HepG2 (cell line): ENCODE results near the gene GADD45GIP1. TPM values are rescaled to one million over a fixed set of nuclear protein-coding genes. Genes with fewer than 3 reads are reported as not detected.
A peak's percentile ranks its signal among the peaks of the same experiment; 100 is the strongest.

ENCODE experiments used
- HNRNPH1 ChIP-seq: fragments of 200-400 bp; formaldehyde crosslinking; optimal IDR thresholded peaks from 2 replicates; pipeline ENCODE3; 2017; ENCODE audit warnings: mild to moderate bottlenecking, low read depth, low read length
- MATR3 ChIP-seq: sonication (generic); formaldehyde crosslinking; IDR thresholded peaks from 2 replicates; pipeline ENCODE4 v1.4.0; 2020; ENCODE audit warnings: missing genetic modification reagents
- MLLT10 ChIP-seq: sonication (generic); formaldehyde crosslinking; IDR thresholded peaks from 2 replicates; pipeline ENCODE4 v1.4.0; 2020; ENCODE audit warnings: missing genetic modification reagents
- MTA1 ChIP-seq: sonication (generic); formaldehyde crosslinking; IDR thresholded peaks from 2 replicates; pipeline ENCODE4 v1.4.0; 2020; ENCODE audit warnings: missing genetic modification reagents, mild to moderate bottlenecking, borderline replicate concordance
- NCOR1 ChIP-seq: fragments of 200-600 bp; sonication (generic); IDR thresholded peaks from 2 replicates; pipeline ENCODE4 v1.7.0; 2017; ENCODE audit warnings: antibody characterized with exemption, low read length, borderline replicate concordance
- SRSF4 ChIP-seq: fragments of 200-400 bp; formaldehyde crosslinking; IDR thresholded peaks from one replicate; pipeline ENCODE4 v1.6.1; 2018; ENCODE audit warnings: mild to moderate bottlenecking, low read depth, low read length, moderate library complexity; ENCODE audit not compliant: poor library complexity, severe bottlenecking
- ZBTB37 ChIP-seq: sonication (generic); formaldehyde crosslinking; IDR thresholded peaks from 2 replicates; pipeline ENCODE4 v1.4.0; 2020; ENCODE audit warnings: mild to moderate bottlenecking, missing genetic modification reagents
- ZBTB8A ChIP-seq: sonication (generic); formaldehyde crosslinking; IDR thresholded peaks from 2 replicates; pipeline ENCODE4 v1.4.0; 2020; ENCODE audit warnings: mild to moderate bottlenecking, low read depth, missing genetic modification reagents, borderline replicate concordance
- ZFP62 ChIP-seq: sonication (generic); formaldehyde crosslinking; IDR thresholded peaks from 2 replicates; pipeline ENCODE4 v1.4.0; 2020; ENCODE audit warnings: missing genetic modification reagents
- ZMYM3 ChIP-seq: sonication (generic); formaldehyde crosslinking; IDR thresholded peaks from 2 replicates; pipeline ENCODE4 v1.5.1; 2020; ENCODE audit warnings: mild to moderate bottlenecking, missing genetic modification reagents
- ZNF260 ChIP-seq: sonication (generic); formaldehyde crosslinking; IDR thresholded peaks from 2 replicates; pipeline ENCODE4 v1.4.0; 2020; ENCODE audit warnings: missing genetic modification reagents, low read depth, mild to moderate bottlenecking, borderline replicate concordance
- polyA plus RNA-seq, 8 experiments: library from polyadenylated mRNA; depleted of rRNA in 3 of 8; stranded (reverse) in 7 of 8; unstranded in 1 of 8; fragments of >200 nt; fragmentation: Illumina TruSeq in 4 of 8; extraction: Trizol in 4 of 8; gene quantifications; 2 replicates each; pipeline versions ENCODE4 v1.2.1 to v1.2.3, GENCODE V29; 2011 to 2016; ENCODE audit warnings: low read depth in 4 of 8, missing spikeins in 1 of 8, mixed read lengths in 1 of 8; ENCODE audit not compliant: insufficient read depth in 1 of 8
- total RNA-seq, 5 experiments: library from RNA; depleted of rRNA; stranded (reverse); fragments of >200 nt; fragmentation: Illumina TruSeq; extraction: Trizol; gene quantifications; 2 replicates each; pipeline ENCODE4 v1.2.3, GENCODE V29; 2016; ENCODE audit warnings: low read depth in 1 of 5
- TF ChIP-seq, protein P1 (sequence below): IDR thresholded peaks from 2 replicates; pipeline ENCODE4 v1.6.1; 2018; ENCODE audit warnings: missing genetic modification reagents
- TF ChIP-seq, protein P2 (sequence below): sonication (generic); formaldehyde crosslinking; IDR thresholded peaks from one replicate; pipeline ENCODE4 v1.5.1; 2020; ENCODE audit warnings: mild to moderate bottlenecking, missing genetic modification reagents; ENCODE audit errors: not compliant biosample characterization
- TF ChIP-seq, protein P3 (sequence below): IDR thresholded peaks from 2 replicates; pipeline ENCODE4 v1.6.1; 2016; ENCODE audit warnings: control low read depth

Gene GADD45GIP1
- total and polyA plus RNA-seq, 2 of the 13 experiments (the other 11 are each of a cell fraction or from before 2014, with no cell fraction given) = 24.6 to 30.7 TPM

- no peak for TF ChIP-seq ZFP62
- TF ChIP-seq MATR3 (CRISPR knock-in tag) = no peak
- no peak for TF ChIP-seq MLLT10 (CRISPR knock-in tag)
- TF ChIP-seq, protein P1, sequence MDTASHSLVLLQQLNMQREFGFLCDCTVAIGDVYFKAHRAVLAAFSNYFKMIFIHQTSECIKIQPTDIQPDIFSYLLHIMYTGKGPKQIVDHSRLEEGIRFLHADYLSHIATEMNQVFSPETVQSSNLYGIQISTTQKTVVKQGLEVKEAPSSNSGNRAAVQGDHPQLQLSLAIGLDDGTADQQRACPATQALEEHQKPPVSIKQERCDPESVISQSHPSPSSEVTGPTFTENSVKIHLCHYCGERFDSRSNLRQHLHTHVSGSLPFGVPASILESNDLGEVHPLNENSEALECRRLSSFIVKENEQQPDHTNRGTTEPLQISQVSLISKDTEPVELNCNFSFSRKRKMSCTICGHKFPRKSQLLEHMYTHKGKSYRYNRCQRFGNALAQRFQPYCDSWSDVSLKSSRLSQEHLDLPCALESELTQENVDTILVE = peak; percentile 83; the same call in 1 of the 2 replicates
- TF ChIP-seq NCOR1 = no peak
- 0 out of 2 replicates have a peak, but pooled peaks have one; percentile 52 for TF ChIP-seq MTA1 (CRISPR knock-in tag)
- TF ChIP-seq ZMYM3 = no peak; the same call in none of the 2 replicates
- TF ChIP-seq, protein P2, sequence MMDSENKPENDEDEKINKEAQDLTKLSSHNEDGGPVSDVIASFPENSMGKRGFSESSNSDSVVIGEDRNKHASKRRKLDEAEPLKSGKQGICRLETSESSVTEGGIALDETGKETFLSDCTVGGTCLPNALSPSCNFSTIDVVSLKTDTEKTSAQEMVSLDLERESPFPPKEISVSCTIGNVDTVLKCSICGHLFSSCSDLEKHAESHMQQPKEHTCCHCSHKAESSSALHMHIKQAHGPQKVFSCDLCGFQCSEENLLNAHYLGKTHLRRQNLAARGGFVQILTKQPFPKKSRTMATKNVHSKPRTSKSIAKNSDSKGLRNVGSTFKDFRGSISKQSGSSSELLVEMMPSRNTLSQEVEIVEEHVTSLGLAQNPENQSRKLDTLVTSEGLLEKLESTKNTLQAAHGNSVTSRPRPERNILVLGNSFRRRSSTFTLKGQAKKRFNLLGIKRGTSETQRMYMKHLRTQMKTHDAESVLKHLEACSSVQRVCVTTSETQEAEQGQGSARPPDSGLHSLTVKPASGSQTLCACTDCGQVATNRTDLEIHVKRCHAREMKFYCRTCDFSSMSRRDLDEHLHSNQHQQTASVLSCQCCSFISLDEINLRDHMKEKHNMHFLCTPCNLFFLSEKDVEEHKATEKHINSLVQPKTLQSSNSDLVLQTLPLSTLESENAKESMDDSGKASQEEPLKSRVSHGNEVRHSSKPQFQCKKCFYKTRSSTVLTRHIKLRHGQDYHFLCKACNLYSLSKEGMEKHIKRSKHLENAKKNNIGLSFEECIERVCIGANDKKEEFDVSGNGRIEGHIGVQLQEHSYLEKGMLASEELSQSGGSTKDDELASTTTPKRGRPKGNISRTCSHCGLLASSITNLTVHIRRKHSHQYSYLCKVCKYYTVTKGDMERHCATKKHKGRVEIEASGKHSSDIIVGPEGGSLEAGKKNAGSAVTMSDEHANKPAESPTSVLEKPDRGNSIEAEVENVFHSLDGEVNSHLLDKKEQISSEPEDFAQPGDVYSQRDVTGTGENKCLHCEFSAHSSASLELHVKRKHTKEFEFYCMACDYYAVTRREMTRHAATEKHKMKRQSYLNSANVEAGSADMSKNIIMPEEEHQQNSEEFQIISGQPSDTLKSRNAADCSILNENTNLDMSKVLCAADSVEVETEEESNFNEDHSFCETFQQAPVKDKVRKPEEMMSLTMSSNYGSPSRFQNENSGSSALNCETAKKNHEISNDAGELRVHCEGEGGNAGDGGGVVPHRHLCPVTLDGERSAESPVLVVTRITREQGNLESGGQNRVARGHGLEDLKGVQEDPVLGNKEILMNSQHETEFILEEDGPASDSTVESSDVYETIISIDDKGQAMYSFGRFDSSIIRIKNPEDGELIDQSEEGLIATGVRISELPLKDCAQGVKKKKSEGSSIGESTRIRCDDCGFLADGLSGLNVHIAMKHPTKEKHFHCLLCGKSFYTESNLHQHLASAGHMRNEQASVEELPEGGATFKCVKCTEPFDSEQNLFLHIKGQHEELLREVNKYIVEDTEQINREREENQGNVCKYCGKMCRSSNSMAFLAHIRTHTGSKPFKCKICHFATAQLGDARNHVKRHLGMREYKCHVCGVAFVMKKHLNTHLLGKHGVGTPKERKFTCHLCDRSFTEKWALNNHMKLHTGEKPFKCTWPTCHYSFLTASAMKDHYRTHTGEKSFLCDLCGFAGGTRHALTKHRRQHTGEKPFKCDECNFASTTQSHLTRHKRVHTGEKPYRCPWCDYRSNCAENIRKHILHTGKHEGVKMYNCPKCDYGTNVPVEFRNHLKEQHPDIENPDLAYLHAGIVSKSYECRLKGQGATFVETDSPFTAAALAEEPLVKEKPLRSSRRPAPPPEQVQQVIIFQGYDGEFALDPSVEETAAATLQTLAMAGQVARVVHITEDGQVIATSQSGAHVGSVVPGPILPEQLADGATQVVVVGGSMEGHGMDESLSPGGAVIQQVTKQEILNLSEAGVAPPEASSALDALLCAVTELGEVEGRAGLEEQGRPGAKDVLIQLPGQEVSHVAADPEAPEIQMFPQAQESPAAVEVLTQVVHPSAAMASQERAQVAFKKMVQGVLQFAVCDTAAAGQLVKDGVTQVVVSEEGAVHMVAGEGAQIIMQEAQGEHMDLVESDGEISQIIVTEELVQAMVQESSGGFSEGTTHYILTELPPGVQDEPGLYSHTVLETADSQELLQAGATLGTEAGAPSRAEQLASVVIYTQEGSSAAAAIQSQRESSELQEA (CRISPR knock-in tag) = peak; percentile 94
- TF ChIP-seq ZBTB37 (CRISPR knock-in tag) = no peak
- no peak for TF ChIP-seq SRSF4
- peak; percentile 49 for TF ChIP-seq HNRNPH1
- no peak for TF ChIP-seq ZNF260 (CRISPR knock-in tag)
- TF ChIP-seq ZBTB8A (CRISPR knock-in tag) = no peak
- TF ChIP-seq, protein P3, sequence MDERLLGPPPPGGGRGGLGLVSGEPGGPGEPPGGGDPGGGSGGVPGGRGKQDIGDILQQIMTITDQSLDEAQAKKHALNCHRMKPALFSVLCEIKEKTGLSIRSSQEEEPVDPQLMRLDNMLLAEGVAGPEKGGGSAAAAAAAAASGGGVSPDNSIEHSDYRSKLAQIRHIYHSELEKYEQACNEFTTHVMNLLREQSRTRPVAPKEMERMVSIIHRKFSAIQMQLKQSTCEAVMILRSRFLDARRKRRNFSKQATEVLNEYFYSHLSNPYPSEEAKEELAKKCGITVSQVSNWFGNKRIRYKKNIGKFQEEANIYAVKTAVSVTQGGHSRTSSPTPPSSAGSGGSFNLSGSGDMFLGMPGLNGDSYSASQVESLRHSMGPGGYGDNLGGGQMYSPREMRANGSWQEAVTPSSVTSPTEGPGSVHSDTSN = no peak
Observed at GRCh38 chr19:12956446-12957388, at the start of gene GADD45GIP1 (continued).
